B cell (primary cell): ENCODE results near the gene NGDN.

ENCODE experiments used
- EZH2 ChIP-seq: IDR thresholded peaks from 2 replicates; pipeline ENCODE4 v1.6.1; 2012; ENCODE audit warnings: borderline replicate concordance, low read depth, mild to moderate bottlenecking, moderate library complexity, low read length; ENCODE audit not compliant: insufficient read depth, poor library complexity, severe bottlenecking
- TF ChIP-seq, protein P1 (sequence below): fragments of 200-600 bp; IDR thresholded peaks from one replicate; pipeline ENCODE4 v1.8.0; 2022; ENCODE audit warnings: antibody characterized with exemption, mild to moderate bottlenecking

DNA sequence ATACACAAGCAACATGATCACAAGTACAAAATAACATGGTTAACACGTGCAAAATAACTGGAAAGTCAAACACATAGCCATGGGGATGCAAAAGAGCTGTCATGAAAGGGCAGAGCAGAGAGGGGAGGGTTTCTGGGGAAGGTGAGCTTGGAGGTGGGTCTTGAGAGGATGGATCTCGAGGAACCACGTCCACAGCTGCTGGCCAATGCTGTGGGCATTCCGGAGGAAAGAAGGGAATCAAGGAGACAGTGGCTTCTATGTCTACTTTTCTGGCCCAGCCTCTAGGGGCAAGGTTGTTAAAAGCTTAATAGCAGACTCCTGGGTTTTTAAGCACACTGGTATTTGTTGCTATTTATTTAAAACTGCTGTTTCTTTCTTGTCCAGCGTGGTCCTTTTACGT is 25.6 kb upstream of the NGDN start:
- TF ChIP-seq, protein P1, sequence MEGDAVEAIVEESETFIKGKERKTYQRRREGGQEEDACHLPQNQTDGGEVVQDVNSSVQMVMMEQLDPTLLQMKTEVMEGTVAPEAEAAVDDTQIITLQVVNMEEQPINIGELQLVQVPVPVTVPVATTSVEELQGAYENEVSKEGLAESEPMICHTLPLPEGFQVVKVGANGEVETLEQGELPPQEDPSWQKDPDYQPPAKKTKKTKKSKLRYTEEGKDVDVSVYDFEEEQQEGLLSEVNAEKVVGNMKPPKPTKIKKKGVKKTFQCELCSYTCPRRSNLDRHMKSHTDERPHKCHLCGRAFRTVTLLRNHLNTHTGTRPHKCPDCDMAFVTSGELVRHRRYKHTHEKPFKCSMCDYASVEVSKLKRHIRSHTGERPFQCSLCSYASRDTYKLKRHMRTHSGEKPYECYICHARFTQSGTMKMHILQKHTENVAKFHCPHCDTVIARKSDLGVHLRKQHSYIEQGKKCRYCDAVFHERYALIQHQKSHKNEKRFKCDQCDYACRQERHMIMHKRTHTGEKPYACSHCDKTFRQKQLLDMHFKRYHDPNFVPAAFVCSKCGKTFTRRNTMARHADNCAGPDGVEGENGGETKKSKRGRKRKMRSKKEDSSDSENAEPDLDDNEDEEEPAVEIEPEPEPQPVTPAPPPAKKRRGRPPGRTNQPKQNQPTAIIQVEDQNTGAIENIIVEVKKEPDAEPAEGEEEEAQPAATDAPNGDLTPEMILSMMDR: no peak
- TF ChIP-seq EZH2: no peak
